ENCODE measurements around the gene BAIAP2L2. TPM values are rescaled to one million over a fixed set of nuclear protein-coding genes. Genes with fewer than 3 reads are reported as not detected.

The BAIAP2L2 gene
- total RNA-seq, 1 experiment from 2014 or later = 2.3 TPM

GRCh38 chr22:38081636-38081940 is 28.9 kb downstream of the BAIAP2L2 start:
- Histone ChIP-seq H2BK120ac (ENCODE audit: low read depth, low read length, poor library complexity, severe bottlenecking) (no peak overlapping the region), H4K91ac (ENCODE audit: insufficient read length, low read depth, low read length) (no peak overlapping the region), H3T11ph (ENCODE audit: low read length) (no peak overlapping the region), H2AFZ (ENCODE audit: low read length) (no peak overlapping the region), H2BK5ac (ENCODE audit: insufficient read length, low read length) (no peak overlapping the region), H2BK15ac (ENCODE audit: low read depth, low read length) (no peak overlapping the region), H4K5ac (ENCODE audit: insufficient read length, low read depth, low read length) (no peak overlapping the region), H4K20me1 (ENCODE audit: control insufficient read depth, insufficient read depth, insufficient read length) (no peaks in the 10 kb centered on the region), H3K4ac (ENCODE audit: low read depth, low read length) (no peak overlapping the region), H3K27me3 (ENCODE audit: insufficient read depth, low read length) (peaks cover 5% of the 10 kb centered on the region; the same call in 1 of the 2 replicates), H3K9me3 (ENCODE audit: control insufficient read depth, low read depth, low read length) (no peaks in the 10 kb centered on the region), H3K23ac (ENCODE audit: insufficient read length, low read depth, low read length) (no peak overlapping the region), H2AK5ac (ENCODE audit: insufficient read length, low read length) (no peak overlapping the region), H3K27ac (ENCODE audit: insufficient read length, low read depth, low read length) (no peak overlapping the region), H3K23me2 (ENCODE audit: insufficient read length, low read depth, low read length, poor library complexity, severe bottlenecking) (no peaks in the 10 kb centered on the region), H3K9ac (ENCODE audit: extremely low read depth, insufficient read length, low read length) (no peak overlapping the region), H3K79me2 (ENCODE audit: insufficient read depth, low read length) (no peaks in the 10 kb centered on the region), H3K18ac (ENCODE audit: insufficient read length, low read depth, low read length) (no peak overlapping the region), H4K8ac (replicated peaks; ENCODE audit: insufficient read length, low read depth, low read length) (no peak overlapping the region), H2BK12ac (ENCODE audit: insufficient read length, low read depth, low read length) (no peak overlapping the region), H3K4me2 (ENCODE audit: insufficient read depth, insufficient read length, low read length) (no peak overlapping the region), H3K4me1 (ENCODE audit: insufficient read depth, low read length) (no peaks in the 10 kb centered on the region; the same call in 1 of the 2 replicates), H3K14ac (ENCODE audit: insufficient read depth, low read length) (no peak overlapping the region), H3K79me1 (ENCODE audit: insufficient read depth, low read depth, low read length, poor library complexity, severe bottlenecking) (no peaks in the 10 kb centered on the region), H2BK20ac (ENCODE audit: low read depth, low read length, poor library complexity, severe bottlenecking) (no peak overlapping the region), H3K56ac (ENCODE audit: insufficient read length, low read depth, low read length) (no peak overlapping the region)
- no peak for DNase-seq
- no peak for TF ChIP-seq CTCF (conservative IDR thresholded peaks at IDR 0.05)
- peaks cover 23% of the 10 kb centered on the region for H3K27me3 Mint-ChIP-seq (ENCODE audit: low read depth)
- no CpG with 5 or more reads among the region's 17 CpGs for WGBS (ENCODE audit: extremely low coverage, insufficient read length, low lambda C conversion rate)
- peaks cover 13 to 29% of the 10 kb centered on the region in 2 experiments for H3K4me1 Mint-ChIP-seq
- H3K27ac Mint-ChIP-seq = no peak overlapping the region
- 0 out of 5 replicates have a peak overlapping the region, but pooled peaks of 1 of the 2 experiments have one; percentile 12 for H3K4me3 Mint-ChIP-seq
- H3K9me3 Mint-ChIP-seq = no peaks in the 10 kb centered on the region
- peaks cover 0 to 5% (median 3%) of the 10 kb centered on the region in 3 experiments; a peak in 2 of 7 replicates for H3K36me3 Mint-ChIP-seq (ENCODE audit: insufficient read depth in 1 of 3, low read depth in 3 of 3)

All from H9 (cell line).